HepG2 (cell line): ENCODE data around the gene GHRL. TPM values are rescaled to one million over a fixed set of nuclear protein-coding genes. Genes with fewer than 3 reads are reported as not detected.

ENCODE experiments used
- ELF3 ChIP-seq: IDR thresholded peaks from 2 replicates; pipeline ENCODE4 v1.6.1; 2016; ENCODE audit warnings: missing genetic modification reagents, missing compliant biosample characterization
- GTF2F1 ChIP-seq: fragments of 150-350 bp; IDR thresholded peaks from 2 replicates; pipeline ENCODE4 v1.6.1; 2014; ENCODE audit warnings: low read length
- HNRNPH1 ChIP-seq: fragments of 200-400 bp; formaldehyde crosslinking; optimal IDR thresholded peaks from 2 replicates; pipeline ENCODE3; 2017; ENCODE audit warnings: mild to moderate bottlenecking, low read depth, low read length
- IRF2 ChIP-seq: IDR thresholded peaks from 2 replicates; pipeline ENCODE4 v1.6.1; 2018; ENCODE audit warnings: missing genetic modification reagents, missing compliant biosample characterization
- JUND ChIP-seq: sonication (generic); formaldehyde crosslinking; IDR thresholded peaks from 2 replicates; pipeline ENCODE4 v1.8.0; 2022; ENCODE audit warnings: mild to moderate bottlenecking, missing genetic modification reagents
- KDM5B ChIP-seq: sonication (generic); formaldehyde crosslinking; IDR thresholded peaks from 2 replicates; pipeline ENCODE4 v1.4.0; 2020; ENCODE audit warnings: missing genetic modification reagents, mild to moderate bottlenecking, borderline replicate concordance
- NFATC3 ChIP-seq: sonication (generic); formaldehyde crosslinking; IDR thresholded peaks from 2 replicates; pipeline ENCODE4 v1.5.1; 2020; ENCODE audit warnings: mild to moderate bottlenecking, missing genetic modification reagents
- NONO ChIP-seq, 2 experiments: fragments of 450-650 bp in 1 of 2; sonication (generic) in 1 of 2; formaldehyde crosslinking in 1 of 2; IDR thresholded peaks in 1 of 2; conservative IDR thresholded peaks in 1 of 2; 2 replicates each; pipeline versions ENCODE4 v1.6.1 to v1.8.0; 2017 to 2022; ENCODE audit warnings: mild to moderate bottlenecking in 1 of 2, missing genetic modification reagents in 1 of 2, moderate library complexity in 1 of 2
- POLR2AphosphoS2 ChIP-seq: IDR thresholded peaks from 2 replicates; pipeline ENCODE4 v1.6.1; 2011; ENCODE audit warnings: low read depth, low read length, improper control_type of control experiment
- REL ChIP-seq: sonication (generic); formaldehyde crosslinking; conservative IDR thresholded peaks from 2 replicates; pipeline ENCODE4 v1.8.0; 2022; ENCODE audit warnings: mild to moderate bottlenecking, missing genetic modification reagents, moderate library complexity
- RFX1 ChIP-seq: fragments of 450-650 bp; IDR thresholded peaks from 2 replicates; pipeline ENCODE4 v1.6.1; 2017
- SRY ChIP-seq: sonication (generic); formaldehyde crosslinking; IDR thresholded peaks from 2 replicates; pipeline ENCODE4 v1.8.0; 2022; ENCODE audit warnings: mild to moderate bottlenecking, missing genetic modification reagents
- ZNF205 ChIP-seq: IDR thresholded peaks from 2 replicates; pipeline ENCODE4 v1.6.1; 2018; ENCODE audit warnings: missing biosample characterization, missing genetic modification reagents
- ZNF33A ChIP-seq: sonication (generic); formaldehyde crosslinking; IDR thresholded peaks from 2 replicates; pipeline ENCODE4 v1.5.1; 2020; ENCODE audit warnings: missing genetic modification reagents, mild to moderate bottlenecking, moderate library complexity, borderline replicate concordance
- ZNF431 ChIP-seq: sonication (generic); formaldehyde crosslinking; IDR thresholded peaks from 2 replicates; pipeline ENCODE4 v1.9.0; 2022; ENCODE audit warnings: missing genetic modification reagents, low read depth, mild to moderate bottlenecking, borderline replicate concordance
- ZNF562 ChIP-seq: sonication (generic); formaldehyde crosslinking; IDR thresholded peaks from 2 replicates; pipeline ENCODE4 v1.8.0; 2022; ENCODE audit warnings: missing genetic modification reagents, borderline replicate concordance
- ZNF674 ChIP-seq: sonication (generic); formaldehyde crosslinking; IDR thresholded peaks from 2 replicates; pipeline ENCODE4 v1.5.0; 2020; ENCODE audit warnings: low read depth, mild to moderate bottlenecking, missing genetic modification reagents
- ZNF747 ChIP-seq: sonication (generic); formaldehyde crosslinking; IDR thresholded peaks from 2 replicates; pipeline ENCODE4 v1.8.1; 2023; ENCODE audit warnings: missing genetic modification reagents, mild to moderate bottlenecking, borderline replicate concordance
- polyA plus RNA-seq, 8 experiments: library from polyadenylated mRNA; depleted of rRNA in 3 of 8; stranded (reverse) in 7 of 8; unstranded in 1 of 8; fragments of >200 nt; fragmentation: Illumina TruSeq in 4 of 8; extraction: Trizol in 4 of 8; gene quantifications; 2 replicates each; pipeline versions ENCODE4 v1.2.1 to v1.2.3, GENCODE V29; 2011 to 2016; ENCODE audit warnings: low read depth in 4 of 8, missing spikeins in 1 of 8, mixed read lengths in 1 of 8; ENCODE audit not compliant: insufficient read depth in 1 of 8
- total RNA-seq, 5 experiments: library from RNA; depleted of rRNA; stranded (reverse); fragments of >200 nt; fragmentation: Illumina TruSeq; extraction: Trizol; gene quantifications; 2 replicates each; pipeline ENCODE4 v1.2.3, GENCODE V29; 2016; ENCODE audit warnings: low read depth in 1 of 5
- TF ChIP-seq, protein P1 (sequence below): sonication (generic); formaldehyde crosslinking; IDR thresholded peaks from 2 replicates; pipeline ENCODE4 v1.5.0; 2020; ENCODE audit warnings: missing genetic modification reagents
- TF ChIP-seq, protein P2 (sequence below), 2 experiments: sonication (generic) in 1 of 2; formaldehyde crosslinking in 1 of 2; IDR thresholded peaks; 2 replicates each; pipeline versions ENCODE4 v1.6.1 to v1.9.0; 2014 to 2022; ENCODE audit warnings: antibody characterized with exemption in 1 of 2, borderline replicate concordance in 1 of 2, inconsistent platforms in 1 of 2, low read depth in 1 of 2, missing genetic modification reagents in 1 of 2
- TF ChIP-seq, protein P3 (sequence below): sonication (generic); formaldehyde crosslinking; IDR thresholded peaks from 2 replicates; pipeline ENCODE4 v1.4.0; 2020; ENCODE audit warnings: missing genetic modification reagents

GHRL gene
- total and polyA plus RNA-seq, 2 of the 13 experiments (the other 11 are each of a cell fraction or from before 2014, with no cell fraction given) = 0.09 TPM; not detected in 1

DNA sequence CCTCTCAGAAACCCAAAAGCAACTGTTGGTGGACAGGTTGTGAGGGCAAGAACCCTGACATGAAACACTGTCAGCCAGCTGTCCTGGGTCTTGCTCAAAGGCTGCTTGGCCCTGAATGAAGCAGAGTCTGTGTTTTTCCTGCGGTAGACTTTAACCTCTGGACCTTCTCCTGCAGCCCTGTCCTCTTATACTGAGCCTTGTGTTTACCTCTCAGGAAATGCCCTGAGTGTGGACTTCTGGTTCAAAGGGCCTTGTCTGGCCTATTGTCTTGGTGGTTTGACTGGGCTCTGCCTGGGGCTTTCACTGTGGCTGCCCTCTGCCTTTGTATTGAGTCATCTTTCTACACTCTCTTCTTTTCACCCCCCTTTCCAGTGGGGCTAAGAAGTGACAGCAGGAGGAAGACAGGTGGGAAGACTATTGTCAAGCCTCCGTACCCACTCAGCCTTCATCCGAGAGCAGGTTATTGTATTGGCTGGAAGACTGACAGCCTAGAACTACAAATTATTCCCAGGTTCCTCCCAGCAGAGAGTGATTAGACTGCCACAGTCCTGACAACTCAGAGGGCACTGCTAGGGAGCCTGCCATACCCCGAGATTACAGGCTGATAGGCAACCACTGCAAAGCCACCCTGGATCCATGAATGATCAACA is 24.7 kb upstream of the GHRL start (continued):
- no peak for TF ChIP-seq ZNF562 (CRISPR knock-in tag)
- no peak for TF ChIP-seq SRY (CRISPR knock-in tag)
- TF ChIP-seq JUND (CRISPR knock-in tag) = no peak; the same call in 1 of the 2 replicates
- no peak for TF ChIP-seq ZNF674 (CRISPR knock-in tag)
- no peak for TF ChIP-seq HNRNPH1
- no peak; the same call in 1 of the 2 replicates for TF ChIP-seq ZNF431 (CRISPR knock-in tag)
- TF ChIP-seq ZNF33A (CRISPR knock-in tag) = no peak
- TF ChIP-seq, protein P1, sequence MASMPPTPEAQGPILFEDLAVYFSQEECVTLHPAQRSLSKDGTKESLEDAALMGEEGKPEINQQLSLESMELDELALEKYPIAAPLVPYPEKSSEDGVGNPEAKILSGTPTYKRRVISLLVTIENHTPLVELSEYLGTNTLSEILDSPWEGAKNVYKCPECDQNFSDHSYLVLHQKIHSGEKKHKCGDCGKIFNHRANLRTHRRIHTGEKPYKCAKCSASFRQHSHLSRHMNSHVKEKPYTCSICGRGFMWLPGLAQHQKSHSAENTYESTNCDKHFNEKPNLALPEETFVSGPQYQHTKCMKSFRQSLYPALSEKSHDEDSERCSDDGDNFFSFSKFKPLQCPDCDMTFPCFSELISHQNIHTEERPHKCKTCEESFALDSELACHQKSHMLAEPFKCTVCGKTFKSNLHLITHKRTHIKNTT (CRISPR knock-in tag) = no peak
- TF ChIP-seq KDM5B (CRISPR knock-in tag) = no peak
- TF ChIP-seq, protein P2, sequence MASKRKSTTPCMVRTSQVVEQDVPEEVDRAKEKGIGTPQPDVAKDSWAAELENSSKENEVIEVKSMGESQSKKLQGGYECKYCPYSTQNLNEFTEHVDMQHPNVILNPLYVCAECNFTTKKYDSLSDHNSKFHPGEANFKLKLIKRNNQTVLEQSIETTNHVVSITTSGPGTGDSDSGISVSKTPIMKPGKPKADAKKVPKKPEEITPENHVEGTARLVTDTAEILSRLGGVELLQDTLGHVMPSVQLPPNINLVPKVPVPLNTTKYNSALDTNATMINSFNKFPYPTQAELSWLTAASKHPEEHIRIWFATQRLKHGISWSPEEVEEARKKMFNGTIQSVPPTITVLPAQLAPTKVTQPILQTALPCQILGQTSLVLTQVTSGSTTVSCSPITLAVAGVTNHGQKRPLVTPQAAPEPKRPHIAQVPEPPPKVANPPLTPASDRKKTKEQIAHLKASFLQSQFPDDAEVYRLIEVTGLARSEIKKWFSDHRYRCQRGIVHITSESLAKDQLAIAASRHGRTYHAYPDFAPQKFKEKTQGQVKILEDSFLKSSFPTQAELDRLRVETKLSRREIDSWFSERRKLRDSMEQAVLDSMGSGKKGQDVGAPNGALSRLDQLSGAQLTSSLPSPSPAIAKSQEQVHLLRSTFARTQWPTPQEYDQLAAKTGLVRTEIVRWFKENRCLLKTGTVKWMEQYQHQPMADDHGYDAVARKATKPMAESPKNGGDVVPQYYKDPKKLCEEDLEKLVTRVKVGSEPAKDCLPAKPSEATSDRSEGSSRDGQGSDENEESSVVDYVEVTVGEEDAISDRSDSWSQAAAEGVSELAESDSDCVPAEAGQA (IDR thresholded peaks at IDR 0.05; ENCODE audit: low read depth) = no peak; the same call in 1 of the 2 replicates
- TF ChIP-seq, protein P2 (CRISPR knock-in tag; IDR thresholded peaks at IDR 0.05; ENCODE audit: borderline replicate concordance) = no peak
- no peak for TF ChIP-seq REL (CRISPR knock-in tag)
- no peak for TF ChIP-seq RFX1
- no peak for TF ChIP-seq NFATC3 (CRISPR knock-in tag)
- TF ChIP-seq NONO (IDR thresholded peaks at IDR 0.05) = no peak
- TF ChIP-seq NONO (CRISPR knock-in tag; conservative IDR thresholded peaks at IDR 0.05) = no peak; the same call in 1 of the 2 replicates
- TF ChIP-seq ZNF747 = 0 out of 2 replicates have a peak, but pooled peaks have one; percentile 24
- TF ChIP-seq, protein P3, sequence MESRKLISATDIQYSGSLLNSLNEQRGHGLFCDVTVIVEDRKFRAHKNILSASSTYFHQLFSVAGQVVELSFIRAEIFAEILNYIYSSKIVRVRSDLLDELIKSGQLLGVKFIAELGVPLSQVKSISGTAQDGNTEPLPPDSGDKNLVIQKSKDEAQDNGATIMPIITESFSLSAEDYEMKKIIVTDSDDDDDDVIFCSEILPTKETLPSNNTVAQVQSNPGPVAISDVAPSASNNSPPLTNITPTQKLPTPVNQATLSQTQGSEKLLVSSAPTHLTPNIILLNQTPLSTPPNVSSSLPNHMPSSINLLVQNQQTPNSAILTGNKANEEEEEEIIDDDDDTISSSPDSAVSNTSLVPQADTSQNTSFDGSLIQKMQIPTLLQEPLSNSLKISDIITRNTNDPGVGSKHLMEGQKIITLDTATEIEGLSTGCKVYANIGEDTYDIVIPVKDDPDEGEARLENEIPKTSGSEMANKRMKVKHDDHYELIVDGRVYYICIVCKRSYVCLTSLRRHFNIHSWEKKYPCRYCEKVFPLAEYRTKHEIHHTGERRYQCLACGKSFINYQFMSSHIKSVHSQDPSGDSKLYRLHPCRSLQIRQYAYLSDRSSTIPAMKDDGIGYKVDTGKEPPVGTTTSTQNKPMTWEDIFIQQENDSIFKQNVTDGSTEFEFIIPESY (CRISPR knock-in tag) = peak; percentile 59; the same call in 1 of the 2 replicates
- TF ChIP-seq POLR2AphosphoS2 = peak; percentile 77; the same call in 1 of the 2 replicates
- TF ChIP-seq ZNF205 (CRISPR knock-in tag) = peak; percentile 69; the same call in 1 of the 2 replicates
- no peak for TF ChIP-seq IRF2 (CRISPR knock-in tag)
- TF ChIP-seq GTF2F1 = no peak
- TF ChIP-seq ELF3 (CRISPR knock-in tag) = no peak
